ENCODE data around the gene TBC1D19.

The TBC1D19 gene

DNA sequence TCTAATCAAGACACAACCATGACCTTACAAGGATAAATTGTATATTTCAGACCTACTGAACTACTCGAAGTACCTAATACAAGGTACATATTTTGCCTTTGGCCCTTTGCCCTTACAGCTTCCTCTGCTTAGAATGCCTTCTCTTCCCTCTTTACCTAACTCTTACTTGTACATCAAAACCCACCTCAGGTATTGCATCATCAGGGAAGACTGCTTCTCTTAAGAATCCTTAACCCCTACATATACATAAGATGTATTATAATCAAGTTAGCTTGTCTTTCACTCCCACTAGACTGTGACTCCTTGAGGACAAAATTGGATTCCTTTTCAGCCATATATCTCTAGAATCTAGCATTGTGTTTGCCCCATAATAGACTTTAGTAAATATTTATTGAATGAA is 175.0 kb downstream of the TBC1D19 start:
- Histone ChIP-seq H3K27me3 (replicated peaks; ENCODE audit: control insufficient read depth, insufficient read depth, low read length) (no peaks in the 10 kb centered on the region), H3K9ac (ENCODE audit: low read length) (no peak overlapping the region), H3K9me3 (ENCODE audit: control insufficient read depth, low read length) (no peaks in the 10 kb centered on the region), H3K4me3 (ENCODE audit: low read length) (no peak overlapping the region), H3K36me3 (ENCODE audit: control insufficient read depth, insufficient read depth, low read length, severe bottlenecking) (peaks cover 14% of the 10 kb centered on the region), H3K4me1 (ENCODE audit: control insufficient read depth, insufficient read depth, low read length) (peaks cover 3% of the 10 kb centered on the region)
- no peak for DNase-seq (ENCODE audit: low read depth)

DNA sequence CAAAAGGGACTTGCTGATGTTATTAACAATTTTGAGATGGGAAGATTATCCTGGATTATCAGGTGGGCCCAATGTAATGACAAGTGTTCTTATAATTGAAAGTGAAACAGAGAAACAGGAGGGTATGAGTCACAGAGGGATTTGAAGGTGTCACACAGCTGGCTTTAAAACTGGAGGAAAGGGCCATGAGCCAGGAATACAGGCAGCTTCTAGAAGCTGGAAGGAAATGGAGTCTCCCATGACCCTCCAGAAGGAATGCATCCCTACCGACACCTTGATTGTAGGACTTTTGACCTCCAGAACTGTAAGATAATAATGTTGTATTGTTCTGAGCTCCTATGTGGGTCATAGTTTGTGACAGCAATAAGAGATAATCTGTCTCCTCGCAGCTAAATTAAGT is 178.8 kb downstream of the TBC1D19 start:
- H3K27me3 ChIP-seq (replicated peaks; ENCODE audit: control insufficient read depth, insufficient read depth, low read length), result no peaks in the 10 kb centered on the region
- H3K4me3 ChIP-seq (ENCODE audit: low read length), result no peak overlapping the region
- no peaks in the 10 kb centered on the region for H3K9me3 ChIP-seq (ENCODE audit: control insufficient read depth, low read length)
- H3K4me1 ChIP-seq (ENCODE audit: control insufficient read depth, insufficient read depth, low read length), result peaks cover 9% of the 10 kb centered on the region
- no peak overlapping the region for H3K9ac ChIP-seq (ENCODE audit: low read length)
- DNase-seq (ENCODE audit: low read depth), result no peak
- H3K36me3 ChIP-seq (ENCODE audit: control insufficient read depth, insufficient read depth, low read length, severe bottlenecking), result peaks cover 13% of the 10 kb centered on the region

DNA sequence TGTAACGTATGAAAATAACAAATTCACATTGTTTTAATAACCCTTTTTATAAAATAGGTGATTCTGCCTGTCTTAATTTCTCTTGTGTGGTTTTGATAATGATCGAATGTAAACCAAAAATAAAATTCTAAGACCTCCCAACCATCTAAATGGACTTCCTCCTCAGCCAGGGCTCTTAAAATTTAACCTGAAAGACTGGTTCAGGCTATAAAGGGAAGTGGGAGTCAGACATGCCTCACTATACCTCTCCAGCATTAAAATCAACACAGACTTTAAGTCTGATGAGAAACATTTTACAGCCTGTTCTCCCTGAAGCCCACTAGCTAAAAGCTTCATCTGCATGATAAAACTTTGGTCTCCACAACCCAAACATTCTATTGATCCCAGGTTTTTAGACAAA is 179.2 kb downstream of the TBC1D19 start:
- H3K27me3 ChIP-seq (replicated peaks; ENCODE audit: control insufficient read depth, insufficient read depth, low read length), result no peaks in the 10 kb centered on the region
- no peaks in the 10 kb centered on the region for H3K9me3 ChIP-seq (ENCODE audit: control insufficient read depth, low read length)
- no peak for DNase-seq (ENCODE audit: low read depth)
- no peak overlapping the region for H3K4me3 ChIP-seq (ENCODE audit: low read length)
- peaks cover 9% of the 10 kb centered on the region for H3K4me1 ChIP-seq (ENCODE audit: control insufficient read depth, insufficient read depth, low read length)
- peaks cover 13% of the 10 kb centered on the region for H3K36me3 ChIP-seq (ENCODE audit: control insufficient read depth, insufficient read depth, low read length, severe bottlenecking)
- no peak overlapping the region for H3K9ac ChIP-seq (ENCODE audit: low read length)

DNA sequence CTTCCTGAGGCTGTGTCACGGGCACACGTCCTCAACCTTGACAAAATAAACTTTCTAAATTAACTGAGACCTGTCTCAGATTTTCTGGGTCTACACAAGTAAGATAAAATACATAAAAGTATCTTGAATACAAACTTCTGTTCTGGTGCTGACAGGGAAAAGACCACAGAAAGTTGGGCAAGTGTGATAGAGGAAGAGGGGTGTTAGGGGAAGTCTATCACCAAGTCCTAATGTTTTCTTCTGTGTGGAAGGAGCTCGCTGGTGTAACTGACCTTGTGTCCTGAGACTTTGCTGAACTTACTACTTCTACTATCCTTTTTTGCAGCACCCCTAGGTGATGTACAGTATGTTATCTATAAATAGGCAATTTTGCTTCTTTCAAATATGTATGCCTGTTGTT is 179.8 kb downstream of the TBC1D19 start:
- H3K36me3 ChIP-seq (ENCODE audit: control insufficient read depth, insufficient read depth, low read length, severe bottlenecking), result peaks cover 13% of the 10 kb centered on the region
- no peak overlapping the region for H3K4me3 ChIP-seq (ENCODE audit: low read length)
- peaks cover 9% of the 10 kb centered on the region for H3K4me1 ChIP-seq (ENCODE audit: control insufficient read depth, insufficient read depth, low read length)
- H3K9me3 ChIP-seq (ENCODE audit: control insufficient read depth, low read length), result no peaks in the 10 kb centered on the region
- DNase-seq (ENCODE audit: low read depth), result no peak
- no peak overlapping the region for H3K9ac ChIP-seq (ENCODE audit: low read length)
- no peaks in the 10 kb centered on the region for H3K27me3 ChIP-seq (replicated peaks; ENCODE audit: control insufficient read depth, insufficient read depth, low read length)

DNA sequence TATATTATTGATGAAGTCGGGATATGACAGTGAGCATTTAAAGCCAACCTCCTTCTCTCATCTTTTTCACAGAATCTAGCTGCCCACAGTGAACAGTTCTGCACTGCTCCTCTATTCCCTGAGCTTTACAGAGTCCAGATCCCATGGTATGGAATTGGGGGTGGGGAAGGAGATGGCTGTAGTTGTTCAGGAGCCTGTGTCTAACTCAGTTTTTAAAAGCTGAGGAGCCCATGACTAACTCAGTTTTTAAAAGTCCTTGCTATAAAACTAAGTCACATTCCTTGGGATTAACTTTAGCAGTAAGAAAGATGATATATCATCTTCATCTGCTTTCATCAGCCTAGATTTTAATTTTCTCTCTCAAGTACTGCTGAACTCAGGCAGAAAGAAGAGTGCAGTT is 180.3 kb downstream of the TBC1D19 start:
- Histone ChIP-seq H3K4me1 (ENCODE audit: control insufficient read depth, insufficient read depth, low read length) (peaks cover 9% of the 10 kb centered on the region), H3K36me3 (ENCODE audit: control insufficient read depth, insufficient read depth, low read length, severe bottlenecking) (peaks cover 13% of the 10 kb centered on the region), H3K9ac (ENCODE audit: low read length) (no peak overlapping the region), H3K4me3 (ENCODE audit: low read length) (no peak overlapping the region), H3K9me3 (ENCODE audit: control insufficient read depth, low read length) (no peaks in the 10 kb centered on the region), H3K27me3 (replicated peaks; ENCODE audit: control insufficient read depth, insufficient read depth, low read length) (no peaks in the 10 kb centered on the region)
- no peak for DNase-seq (ENCODE audit: low read depth)

DNA sequence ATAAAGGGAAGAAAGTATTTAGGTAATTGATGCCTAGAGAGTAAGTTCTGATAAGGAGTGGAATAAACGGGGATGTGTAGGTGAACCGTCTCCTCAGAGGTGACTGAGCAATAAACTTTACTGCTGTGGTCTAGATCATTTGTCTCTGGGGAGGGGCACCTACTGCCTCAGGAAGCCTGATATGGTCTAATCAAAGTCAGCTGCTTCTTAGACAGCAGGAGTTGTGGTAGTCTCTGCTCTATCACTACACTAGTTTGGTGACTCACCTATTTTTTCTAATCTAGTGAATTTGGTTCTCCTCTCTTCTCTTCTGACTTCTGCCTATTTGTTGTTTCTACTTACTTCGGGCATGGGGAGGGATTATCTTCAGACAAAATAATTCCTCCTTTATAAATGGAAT is 181.6 kb downstream of the TBC1D19 start:
- no peak for DNase-seq (ENCODE audit: low read depth)
- no peaks in the 10 kb centered on the region for H3K27me3 ChIP-seq (replicated peaks; ENCODE audit: control insufficient read depth, insufficient read depth, low read length)
- no peak overlapping the region for H3K4me3 ChIP-seq (ENCODE audit: low read length)
- H3K36me3 ChIP-seq (ENCODE audit: control insufficient read depth, insufficient read depth, low read length, severe bottlenecking), result peaks cover 19% of the 10 kb centered on the region
- H3K9ac ChIP-seq (ENCODE audit: low read length), result no peak overlapping the region
- peaks cover 9% of the 10 kb centered on the region for H3K4me1 ChIP-seq (ENCODE audit: control insufficient read depth, insufficient read depth, low read length)
- H3K9me3 ChIP-seq (ENCODE audit: control insufficient read depth, low read length), result no peaks in the 10 kb centered on the region

DNA sequence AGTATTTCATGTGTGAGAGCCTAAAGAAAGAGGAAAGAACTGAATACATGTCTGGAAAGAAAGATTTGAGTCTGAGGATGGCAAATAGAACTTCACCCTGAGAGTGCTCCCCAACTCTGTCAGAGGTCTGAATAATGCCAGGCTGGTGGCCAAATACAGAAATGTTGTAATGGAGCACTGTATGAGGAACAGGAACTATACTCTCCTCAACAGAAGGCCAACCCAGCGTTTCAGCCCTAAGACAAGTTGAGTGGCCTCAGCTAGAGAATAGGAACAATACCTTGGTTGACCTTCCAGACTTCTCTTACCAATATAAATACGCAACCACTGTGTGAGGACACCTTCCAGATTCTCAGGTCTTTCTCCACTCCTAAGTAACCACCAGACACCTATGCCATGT is 182.3 kb downstream of the TBC1D19 start:
- Histone ChIP-seq H3K27me3 (replicated peaks; ENCODE audit: control insufficient read depth, insufficient read depth, low read length) (no peaks in the 10 kb centered on the region), H3K36me3 (ENCODE audit: control insufficient read depth, insufficient read depth, low read length, severe bottlenecking) (peaks cover 19% of the 10 kb centered on the region), H3K4me3 (ENCODE audit: low read length) (no peak overlapping the region), H3K4me1 (ENCODE audit: control insufficient read depth, insufficient read depth, low read length) (peaks cover 9% of the 10 kb centered on the region), H3K9me3 (ENCODE audit: control insufficient read depth, low read length) (no peaks in the 10 kb centered on the region), H3K9ac (ENCODE audit: low read length) (no peak overlapping the region)
- no peak for DNase-seq (ENCODE audit: low read depth)

DNA sequence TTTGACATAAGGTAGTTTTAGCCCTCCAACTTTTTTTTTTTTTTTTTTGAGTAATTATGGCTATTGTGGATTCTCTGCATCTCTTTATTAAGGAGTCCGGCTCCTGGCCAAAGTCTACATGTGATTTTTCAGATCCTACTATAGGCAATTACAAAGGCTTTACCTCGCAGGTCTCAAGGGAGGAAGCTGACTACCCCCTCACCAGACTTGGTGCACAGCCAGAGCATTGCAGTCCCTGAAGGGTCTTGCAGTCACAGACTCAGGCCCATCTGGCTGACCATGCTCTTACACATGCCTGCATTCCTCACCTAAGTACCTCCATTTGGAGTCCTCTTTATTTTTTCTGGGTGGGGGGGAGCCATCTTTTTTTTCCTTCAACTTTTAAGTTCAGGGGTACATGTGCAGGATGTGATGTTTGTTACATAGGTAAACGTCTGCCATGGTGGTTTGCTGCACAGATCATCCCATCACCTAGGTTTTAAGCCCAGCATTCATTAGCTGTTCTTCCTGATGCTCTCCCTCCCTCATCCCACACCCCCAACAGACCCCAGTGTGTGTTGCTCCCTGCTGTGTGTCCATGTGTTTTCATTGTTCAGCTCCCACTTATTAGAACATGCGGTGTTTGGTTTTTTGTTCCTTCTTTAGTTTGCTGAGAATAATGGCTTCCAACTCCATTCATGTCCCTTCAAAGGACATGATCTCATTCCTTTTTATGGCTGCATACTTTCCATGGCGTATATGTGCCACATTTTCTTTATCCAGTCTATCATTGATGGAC is 188.4 kb downstream of the TBC1D19 start:
- Histone ChIP-seq H3K4me1 (ENCODE audit: control insufficient read depth, insufficient read depth, low read length) (no peaks in the 10 kb centered on the region), H3K9ac (ENCODE audit: low read length) (no peak overlapping the region), H3K27me3 (replicated peaks; ENCODE audit: control insufficient read depth, insufficient read depth, low read length) (no peaks in the 10 kb centered on the region), H3K4me3 (ENCODE audit: low read length) (no peak overlapping the region), H3K36me3 (ENCODE audit: control insufficient read depth, insufficient read depth, low read length, severe bottlenecking) (peaks cover 19% of the 10 kb centered on the region), H3K9me3 (ENCODE audit: control insufficient read depth, low read length) (peaks cover 6% of the 10 kb centered on the region)
- no peak for DNase-seq (ENCODE audit: low read depth)

DNA sequence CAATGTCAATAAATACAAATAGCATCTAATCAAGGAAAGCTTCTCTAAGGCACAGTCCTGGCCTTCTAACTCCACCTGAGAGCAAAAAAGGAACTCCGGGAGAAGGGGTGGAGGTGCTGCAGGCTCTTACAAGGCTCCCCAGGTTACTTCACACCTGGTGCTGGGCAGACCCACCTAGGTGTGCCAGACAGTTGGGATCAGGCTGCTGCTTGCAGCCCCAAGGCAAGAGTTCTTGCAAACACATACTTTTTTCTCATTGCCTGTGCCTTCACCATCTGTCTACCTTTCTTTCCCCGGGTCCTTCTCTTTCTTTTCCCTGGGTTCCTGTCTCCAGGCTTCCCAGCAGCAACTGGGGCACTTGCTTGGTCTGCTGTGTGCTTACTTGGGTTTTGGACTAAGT is 195.3 kb downstream of the TBC1D19 start:
- Histone ChIP-seq H3K36me3 (ENCODE audit: control insufficient read depth, insufficient read depth, low read length, severe bottlenecking) (no peaks in the 10 kb centered on the region), H3K4me1 (ENCODE audit: control insufficient read depth, insufficient read depth, low read length) (peaks cover 33% of the 10 kb centered on the region), H3K4me3 (ENCODE audit: low read length) (no peak overlapping the region), H3K9me3 (ENCODE audit: control insufficient read depth, low read length) (peaks cover 1% of the 10 kb centered on the region), H3K27me3 (replicated peaks; ENCODE audit: control insufficient read depth, insufficient read depth, low read length) (no peaks in the 10 kb centered on the region), H3K9ac (ENCODE audit: low read length) (no peak overlapping the region)
- no peak for DNase-seq (ENCODE audit: low read depth)

DNA sequence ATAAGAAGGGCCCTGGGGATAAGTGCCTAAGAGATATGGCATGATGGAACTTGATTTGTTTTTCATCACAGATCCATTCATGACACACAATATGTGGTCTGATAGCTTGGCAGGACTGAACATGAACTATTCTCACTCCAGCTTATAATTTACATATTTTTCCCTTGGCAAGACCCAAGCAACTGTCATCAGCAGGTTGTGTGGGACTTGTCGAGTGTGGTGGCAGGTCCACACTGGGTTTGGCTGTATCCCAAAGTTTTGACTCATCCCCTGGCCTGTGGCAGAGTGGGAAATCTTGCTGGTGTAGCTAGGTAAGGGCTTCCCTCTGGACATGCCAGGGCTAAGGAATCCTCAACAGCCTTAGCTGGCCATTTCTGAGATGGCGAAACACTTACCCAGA is 195.8 kb downstream of the TBC1D19 start:
- Histone ChIP-seq H3K4me1 (ENCODE audit: control insufficient read depth, insufficient read depth, low read length) (peaks cover 33% of the 10 kb centered on the region), H3K27me3 (replicated peaks; ENCODE audit: control insufficient read depth, insufficient read depth, low read length) (no peaks in the 10 kb centered on the region), H3K36me3 (ENCODE audit: control insufficient read depth, insufficient read depth, low read length, severe bottlenecking) (no peaks in the 10 kb centered on the region), H3K4me3 (ENCODE audit: low read length) (no peak overlapping the region), H3K9me3 (ENCODE audit: control insufficient read depth, low read length) (no peaks in the 10 kb centered on the region), H3K9ac (ENCODE audit: low read length) (no peak overlapping the region)
- peak; percentile 23 for DNase-seq (ENCODE audit: low read depth)

DNA sequence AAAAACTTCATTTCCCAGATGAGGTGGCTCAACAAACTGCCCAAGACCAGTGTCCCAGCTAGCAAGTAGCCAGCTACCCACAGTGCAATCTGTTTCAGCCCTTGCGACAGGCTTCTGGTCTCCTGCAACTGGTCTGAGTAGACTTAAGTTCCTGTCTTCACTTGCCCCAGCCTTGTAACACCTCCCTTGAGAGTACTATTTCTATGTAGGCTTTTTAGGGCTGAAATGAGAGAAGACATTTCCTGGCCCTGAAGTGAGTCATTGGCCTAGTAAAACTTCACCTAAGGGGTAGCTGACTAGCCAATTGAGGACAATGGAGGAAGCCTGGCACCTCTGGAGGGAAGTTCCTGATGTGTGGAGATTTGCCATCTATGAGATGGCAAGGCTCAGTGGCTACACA is 196.7 kb downstream of the TBC1D19 start:
- DNase-seq (ENCODE audit: low read depth), result peak; percentile 41
- H3K9ac ChIP-seq (ENCODE audit: low read length), result no peak overlapping the region
- no peaks in the 10 kb centered on the region for H3K9me3 ChIP-seq (ENCODE audit: control insufficient read depth, low read length)
- H3K4me3 ChIP-seq (ENCODE audit: low read length), result no peak overlapping the region
- H3K27me3 ChIP-seq (replicated peaks; ENCODE audit: control insufficient read depth, insufficient read depth, low read length), result no peaks in the 10 kb centered on the region
- no peaks in the 10 kb centered on the region for H3K36me3 ChIP-seq (ENCODE audit: control insufficient read depth, insufficient read depth, low read length, severe bottlenecking)
- H3K4me1 ChIP-seq (ENCODE audit: control insufficient read depth, insufficient read depth, low read length), result peaks cover 33% of the 10 kb centered on the region

All from adipocyte (in vitro differentiated cells).